Motor neuron (in vitro differentiated cells): ENCODE results near the gene ASB15. TPM values are rescaled to one million over a fixed set of nuclear protein-coding genes. Genes with fewer than 3 reads are reported as not detected.
A peak's percentile ranks its signal among the peaks of the same experiment; 100 is the strongest.

Source experiments
- ATAC-seq, 8 experiments: fragments of 200-7000 bp; cut with Tn5 transposase; replicated peaks in 6 of 8; 2 replicates each; pipeline ENCODE4 v1.8.0; 2021; ENCODE audit warnings: mild to moderate bottlenecking in 8 of 8, moderate library complexity in 8 of 8
- H3K27ac ChIP-seq, 2 donors: fragments of 250-450 bp; sonication (Bioruptor Pico); 2 replicates each; pipeline ENCODE4 v1.9.0; 2021; ENCODE audit warnings: antibody characterized with exemption in 2 of 2, mild to moderate bottlenecking in 2 of 2, moderate library complexity in 1 of 2
- H3K4me1 ChIP-seq, 2 donors: fragments of 250-450 bp; sonication (Bioruptor Pico); replicated peaks in 1 of 2; 2 replicates each; pipeline ENCODE4 v1.6.1; 2021; ENCODE audit warnings: antibody characterized with exemption in 2 of 2, mild to moderate bottlenecking in 2 of 2, moderate library complexity in 1 of 2
- H3K4me3 ChIP-seq, 5 donors: fragments of 250-450 bp; sonication (Bioruptor Pico); 2 replicates each; pipeline ENCODE4 v1.9.0; 2021; ENCODE audit warnings: antibody characterized with exemption in 5 of 5, mild to moderate bottlenecking in 5 of 5, moderate library complexity in 4 of 5
- WGBS, 10 experiments: fragments of 450-650 bp; shearing (Covaris generic); methylation state at CpG; one replicate each; pipeline ENCODE4 v1.0.0; 2022; 5-methylcytosine and 5-hydroxymethylcytosine counted together
- in situ Hi-C, 9 experiments: fragments of 400-800 bp; cut with MboI; loops; one replicate each; pipeline ENCODE4 v1.15.0; 2021; ENCODE audit warnings: low sequenced_read_pairs in 9 of 9, low pct_unique_long_range_greater_than_20kb in 2 of 9; ENCODE audit not compliant: unreplicated experiment in 9 of 9
- total RNA-seq, 8 experiments: library from RNA; unstranded; fragments of 300-600 nt; gene quantifications; 2 replicates each; pipeline versions ENCODE4 v1.2.3 to v1.2.4, GENCODE V29; 2022

ASB15 gene
- total RNA-seq, 8 experiments from 2014 or later: 0.10 to 0.33 TPM; not detected in 6

DNA sequence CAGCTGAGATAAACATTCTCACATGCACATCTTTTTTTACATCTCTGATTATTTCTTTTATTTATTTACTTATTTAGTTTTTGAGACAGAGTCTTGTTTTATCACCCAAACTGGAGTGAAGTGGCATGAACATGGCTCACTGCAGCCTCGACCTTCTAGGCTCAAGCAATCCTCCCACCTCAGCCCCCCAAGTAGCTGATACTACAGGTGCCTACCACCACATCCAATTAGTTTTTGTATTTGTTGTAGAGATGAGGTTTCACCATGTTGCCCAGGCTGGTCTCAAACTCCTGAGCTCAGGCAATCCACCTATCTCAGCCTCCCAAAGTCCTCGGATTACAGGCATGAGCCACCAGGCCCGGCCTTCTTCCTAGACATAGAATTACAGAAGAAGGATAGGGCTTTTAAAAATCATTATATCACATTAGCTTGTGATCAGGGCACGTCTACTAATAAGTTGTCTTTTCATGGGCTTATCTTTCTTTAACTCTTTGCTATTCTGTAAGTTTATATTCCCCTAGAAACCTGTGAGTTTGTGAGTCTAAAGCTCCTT, 5.9 kb downstream of the ASB15 start:
- Histone ChIP-seq H3K4me3 (no peak overlapping the region), H3K27ac (no peak overlapping the region), H3K4me1 (peaks cover 10 to 15% of the 10 kb centered on the region in 2 donors)
- in situ Hi-C loops: no loop called here
- 33 to 97% (median 75%) methylated on average over 1 to 4 of the region's 4 CpGs; no CpG with 5 or more reads in 1 of the 10 experiments for WGBS, 10 experiments
- ATAC-seq: no peak

DNA sequence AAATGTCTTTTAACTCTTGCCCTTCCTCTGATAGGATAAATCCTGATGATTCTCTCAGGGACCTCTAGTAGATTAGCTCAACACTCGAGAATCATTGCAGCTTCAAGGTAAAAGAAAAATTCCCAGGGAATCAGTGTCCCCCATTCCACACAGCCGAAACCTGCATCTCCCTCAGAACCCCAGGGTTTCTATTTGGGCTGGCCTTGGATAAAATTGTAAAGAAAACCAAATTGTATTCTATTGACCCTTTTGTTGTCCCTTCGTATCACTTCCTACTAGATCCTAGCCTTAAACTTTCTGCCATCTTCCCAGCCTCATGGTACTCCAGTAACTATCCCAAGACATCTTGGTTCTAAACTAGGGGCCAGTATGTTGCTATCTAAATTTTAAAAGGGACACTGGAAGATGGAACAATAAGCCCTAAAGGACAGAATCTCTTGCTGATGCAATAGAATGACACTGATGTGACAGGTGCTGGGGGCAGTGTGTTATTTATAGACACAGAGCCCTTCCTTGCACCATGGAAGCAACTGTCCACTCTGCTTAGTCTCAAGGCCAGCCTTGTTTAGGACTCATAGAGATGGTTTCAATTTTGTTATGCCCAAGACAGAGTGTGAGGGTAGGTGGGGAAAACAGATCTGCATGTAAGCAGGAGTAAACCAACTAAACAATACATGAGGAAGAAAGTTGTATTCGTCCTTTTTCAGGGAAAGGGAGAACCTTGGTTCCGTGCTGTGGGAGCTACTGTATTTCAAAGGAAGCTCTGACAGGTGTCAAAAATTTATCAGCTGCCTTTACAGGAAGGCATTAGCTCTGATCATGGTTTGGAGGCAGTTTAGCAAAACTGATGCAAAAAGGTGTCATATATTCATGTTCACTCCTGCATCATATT, 7.6 kb downstream of the ASB15 start:
- Histone ChIP-seq H3K4me3 (no peak overlapping the region), H3K27ac (peak overlapping the region in 1 of 2 donors; percentile 68), H3K4me1 (peaks cover 10 to 15% of the 10 kb centered on the region in 2 donors)
- 7 to 100% (median 80%) methylated on average over 1 to 5 of the region's 5 CpGs; no CpG with 5 or more reads in 1 of the 10 experiments for whole genome bisulfite sequencing, 10 experiments
- ATAC-seq: peak in 5 of 8 experiments; percentile 67 to 98 (median 78)
- in situ Hi-C loops: no loop called here

DNA sequence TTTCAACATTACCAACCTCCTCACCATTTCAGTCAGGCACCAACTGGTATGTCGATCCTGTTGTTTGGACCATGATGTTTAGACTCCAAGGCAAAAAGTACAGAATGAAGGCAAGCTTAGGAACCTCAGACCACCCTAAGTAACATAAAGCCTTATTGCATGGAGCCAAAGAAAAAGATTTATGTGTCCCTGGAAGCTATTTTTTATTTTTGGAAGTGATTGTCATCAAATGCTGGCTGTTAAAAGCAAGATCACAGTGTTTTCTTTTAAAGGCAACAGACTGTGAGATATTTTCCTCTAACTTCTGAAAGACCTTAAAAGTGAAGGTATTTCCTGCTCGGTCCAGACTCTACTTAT, 8.2 kb downstream of the ASB15 start:
- no peak overlapping the region for H3K4me3 ChIP-seq
- in situ Hi-C loops: no loop called here
- peaks cover 10 to 15% of the 10 kb centered on the region in 2 donors for H3K4me1 ChIP-seq
- WGBS, 10 experiments: 0 to 100% (median 13%) methylated on average over 1 to 2 of the region's 2 CpGs; no CpG with 5 or more reads in 3 of the 10 experiments
- no peak overlapping the region for H3K27ac ChIP-seq
- ATAC-seq: no peak

DNA sequence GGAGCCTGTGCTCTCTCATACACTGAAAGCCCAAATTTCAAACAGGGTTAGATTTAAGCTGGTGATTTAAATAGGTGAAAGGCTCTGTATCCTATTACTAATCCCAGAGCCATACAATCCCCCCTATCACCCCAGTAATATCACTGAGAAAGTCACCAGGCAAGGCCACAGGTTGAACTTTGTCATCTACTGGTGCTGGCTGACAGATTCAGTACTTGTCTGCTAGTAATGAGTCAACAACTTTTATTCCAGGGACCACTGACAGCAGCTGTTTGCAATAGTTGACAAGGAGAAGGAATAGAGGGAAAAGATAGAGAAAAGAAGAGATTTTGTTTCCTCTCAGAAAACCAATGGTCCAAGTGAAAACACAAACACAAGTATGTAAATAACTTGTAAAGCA, 10.4 kb downstream of the ASB15 start:
- ATAC-seq: no peak
- peaks cover 10 to 15% of the 10 kb centered on the region in 2 donors for H3K4me1 ChIP-seq
- in situ Hi-C loops: no loop called here
- H3K4me3 ChIP-seq: no peak overlapping the region
- no peak overlapping the region for H3K27ac ChIP-seq

DNA sequence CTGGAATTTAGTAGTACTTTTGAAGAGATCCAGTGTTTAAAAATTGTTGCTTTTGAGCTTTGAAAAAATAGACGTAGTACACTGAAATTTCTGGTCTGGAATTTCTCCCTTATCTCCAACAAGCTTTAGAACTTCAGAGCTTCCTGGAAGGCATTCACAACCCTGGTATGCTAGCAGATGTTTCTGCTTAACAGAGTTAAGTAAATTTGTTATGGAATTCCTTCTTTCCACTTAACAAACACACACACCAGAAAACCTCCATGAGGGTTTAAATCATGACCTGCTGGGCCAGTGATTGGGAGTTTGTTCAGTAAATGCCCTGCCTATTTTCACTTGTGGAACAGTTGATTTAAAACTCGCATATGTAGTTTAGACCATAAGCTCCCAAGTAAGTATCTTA, 13.7 kb downstream of the ASB15 start:
- Histone ChIP-seq H3K27ac (no peak overlapping the region), H3K4me3 (no peak overlapping the region), H3K4me1 (no peaks in the 10 kb centered on the region)
- ATAC-seq: peak in 3 of 8 experiments; percentile 30 to 72 (median 56)
- in situ Hi-C loops: no loop called here
- WGBS, 10 experiments: 0 to 100% (median 35%) methylated on average over 1 to 2 of the region's 2 CpGs; no CpG with 5 or more reads in 2 of the 10 experiments

DNA sequence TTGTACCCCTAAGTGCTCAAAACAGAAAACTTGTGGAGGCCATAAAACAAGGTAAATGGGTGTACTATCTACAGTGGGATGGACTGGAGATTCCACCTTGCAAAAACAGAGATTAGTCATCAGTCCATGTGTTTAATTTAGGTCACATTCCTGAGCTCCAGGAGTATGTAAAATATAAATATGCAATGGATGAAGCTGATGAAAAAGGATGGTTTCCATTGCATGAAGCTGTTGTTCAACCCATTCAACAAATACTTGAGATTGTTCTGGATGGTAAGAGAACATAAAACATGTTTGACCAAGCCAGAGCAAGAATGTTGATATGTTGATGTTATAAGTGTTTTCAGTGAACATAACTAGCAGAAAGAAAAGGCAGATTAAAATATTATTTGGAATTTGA, 14.6 kb downstream of the ASB15 start:
- peak in 2 of 8 experiments; percentile 25 to 60 for ATAC-seq
- no peaks in the 10 kb centered on the region for H3K4me1 ChIP-seq
- in situ Hi-C loops: no loop called here

DNA sequence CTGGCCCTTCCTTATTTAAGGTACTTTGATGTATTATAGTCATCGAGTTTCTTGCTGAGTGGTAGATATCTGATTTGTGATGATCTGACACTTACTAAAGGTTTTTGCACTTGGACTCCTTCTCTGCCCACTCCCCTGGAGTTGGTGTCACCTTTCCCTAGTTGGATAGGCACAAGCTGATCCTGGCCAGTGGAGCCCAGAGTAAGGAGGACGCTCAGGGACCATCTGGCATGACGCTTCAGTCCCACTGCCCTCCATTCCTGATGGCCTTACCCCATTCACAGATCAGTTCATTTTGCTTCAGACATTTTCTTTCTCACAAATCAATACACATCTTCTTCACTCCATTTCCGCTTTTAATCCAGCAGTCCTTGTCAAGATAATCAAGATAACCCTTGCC, 20.1 kb downstream of the ASB15 start:
- in situ Hi-C loops: no loop called here
- ATAC-seq: no peak
- Histone ChIP-seq H3K27ac (no peak overlapping the region), H3K4me3 (no peak overlapping the region), H3K4me1 (peaks cover 0 to 4% of the 10 kb centered on the region in 2 donors)
- 11 to 100% (median 71%) methylated on average over 1 to 4 of the region's 4 CpGs for WGBS, 10 experiments

More for the DNA sequence above, 14.6 kb downstream of the ASB15 start:
- no peak overlapping the region for H3K4me3 ChIP-seq
- no peak overlapping the region for H3K27ac ChIP-seq

- 10 to 93% (median 85%) methylated on average over 2 to 6 of the region's 6 CpGs; no CpG with 5 or more reads in 3 of the 10 experiments for WGBS, 10 experiments
- peak in 3 of 8 experiments; percentile 57 to 93 (median 72) for ATAC-seq
- H3K4me3 ChIP-seq: no peak overlapping the region
These were observed 21.2 kb downstream of the ASB15 start for GRCh38 chr7:123622660-123623386.

DNA sequence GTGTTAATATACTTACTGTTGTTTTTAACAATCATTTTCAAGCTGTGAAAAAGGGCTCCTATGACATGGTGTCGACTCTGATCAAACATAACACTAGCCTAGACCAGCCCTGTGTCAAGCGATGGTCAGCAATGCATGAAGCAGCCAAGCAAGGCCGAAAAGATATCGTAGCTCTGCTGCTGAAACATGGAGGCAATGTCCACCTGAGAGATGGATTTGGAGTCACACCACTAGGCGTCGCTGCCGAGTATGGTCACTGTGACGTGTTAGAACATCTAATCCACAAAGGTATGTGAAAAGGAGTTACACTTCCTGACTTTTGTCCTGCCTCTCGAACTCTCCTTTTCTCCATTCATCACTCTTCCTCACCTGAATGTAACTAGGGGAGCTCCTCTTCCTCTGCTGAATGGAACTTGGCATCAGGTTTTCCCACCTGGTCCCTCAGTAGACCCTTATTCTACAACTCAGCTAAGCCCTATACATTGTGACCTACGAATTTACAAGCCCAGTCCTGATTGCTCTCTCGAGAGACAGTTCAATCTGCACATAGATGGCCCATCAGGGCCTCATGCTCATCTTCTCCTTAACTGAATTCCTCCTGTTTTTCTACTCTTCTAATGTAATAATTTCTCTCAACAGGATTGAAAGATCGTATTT, 23.0 kb downstream of the ASB15 start:
- no peak overlapping the region for H3K4me3 ChIP-seq
- peaks cover 0 to 4% of the 10 kb centered on the region in 2 donors for H3K4me1 ChIP-seq
- ATAC-seq: peak in 2 of 8 experiments; percentile 43 to 52
- H3K27ac ChIP-seq: no peak overlapping the region
- WGBS, 10 experiments: 26 to 100% (median 69%) methylated on average over 2 to 12 of the region's 12 CpGs
- in situ Hi-C loops: loop anchor here in 3 of 9 experiments (25.0 kb wide), 1 partner anchor 238 kb away; no protein-coding TSS in a partner anchor

More at GRCh38 chr7:123622660-123623386, 21.2 kb downstream of the ASB15 start:
- H3K4me1 ChIP-seq: peaks cover 0 to 4% of the 10 kb centered on the region in 2 donors
- in situ Hi-C loops: no loop called here
- no peak overlapping the region for H3K27ac ChIP-seq

DNA sequence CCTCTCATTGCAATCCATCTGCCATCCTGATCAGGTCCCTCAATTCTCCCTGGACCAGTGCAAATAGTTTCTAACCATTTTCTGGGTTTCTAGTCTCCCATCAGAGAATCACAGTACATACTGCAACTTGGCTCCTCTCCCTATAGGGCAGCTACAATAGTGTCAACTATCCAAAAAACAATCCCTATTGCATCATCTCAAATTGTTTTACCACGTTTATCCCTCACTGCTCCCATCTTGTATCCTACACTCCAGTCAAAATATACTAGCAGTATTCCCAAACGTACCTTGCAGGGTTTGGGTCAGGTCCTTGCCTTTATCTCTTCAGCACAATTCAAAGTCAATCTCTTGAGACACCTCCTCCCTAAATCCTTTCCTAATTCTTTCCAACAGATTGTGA, 23.6 kb downstream of the ASB15 start:
- 0 to 90% (median 83%) methylated on average over 1 to 2 of the region's 2 CpGs; no CpG with 5 or more reads in 1 of the 10 experiments for WGBS, 10 experiments
- no peak overlapping the region for H3K27ac ChIP-seq
- no peak for ATAC-seq
- no peak overlapping the region for H3K4me3 ChIP-seq
- peaks cover 0 to 4% of the 10 kb centered on the region in 2 donors for H3K4me1 ChIP-seq
- in situ Hi-C loops: loop anchor here in 3 of 9 experiments (25.0 kb wide), 1 partner anchor 237 kb away; no protein-coding TSS in a partner anchor

- Histone ChIP-seq H3K27ac (no peak overlapping the region), H3K4me3 (no peak overlapping the region), H3K4me1 (peaks cover 0 to 1% of the 10 kb centered on the region in 2 donors)
- no peak for ATAC-seq
- in situ Hi-C loops: loop anchor here in 3 of 9 experiments (25.0 kb wide), 1 partner anchor 234 kb away; no protein-coding TSS in a partner anchor
- 63 to 100% (median 88%) methylated on average over 1 to 2 of the region's 2 CpGs; no CpG with 5 or more reads in 2 of the 10 experiments for WGBS, 10 experiments
These were observed 26.2 kb downstream of the ASB15 start for GRCh38 chr7:123627851-123628250.

- WGBS, 10 experiments: 63 to 100% (median 90%) methylated on average over 1 to 5 of the region's 5 CpGs
- in situ Hi-C loops: loop anchor here in 3 of 9 experiments (25.0 kb wide), 1 partner anchor 233 kb away; no protein-coding TSS in a partner anchor
- H3K4me1 ChIP-seq: no peaks in the 10 kb centered on the region
- H3K27ac ChIP-seq: no peak overlapping the region
- H3K4me3 ChIP-seq: no peak overlapping the region
- no peak for ATAC-seq
These were observed 27.2 kb downstream of the ASB15 start for GRCh38 chr7:123628829-123629228.
